HG02938 (cell line): Measurements from ENCODE around the gene GPR183.

ENCODE experiments used
- ATAC-seq: cut with Tn5 transposase; IDR thresholded peaks from one replicate; pipeline ENCODE4 v1.9.1; 2021; ENCODE audit warnings: mild to moderate bottlenecking, moderate library complexity; ENCODE audit not compliant: unreplicated experiment

The GPR183 gene

GRCh38 chr13:99339736-99340397 is 32.7 kb upstream of the GPR183 start:
- no peak for ATAC-seq

GRCh38 chr13:99339230-99339721 is 32.1 kb upstream of the GPR183 start:
- no peak for ATAC-seq

- ATAC-seq = no peak
Observed at GRCh38 chr13:99335603-99336002, 28.4 kb upstream of the GPR183 start.

- no peak for ATAC-seq
Observed at GRCh38 chr13:99335087-99335486, 27.9 kb upstream of the GPR183 start.

GRCh38 chr13:99334221-99334620 is 27.0 kb upstream of the GPR183 start:
- no peak for ATAC-seq

GRCh38 chr13:99332456-99332855 is 25.3 kb upstream of the GPR183 start:
- no peak for ATAC-seq

- ATAC-seq = peak; percentile 79
Observed at GRCh38 chr13:99331881-99332293, 24.7 kb upstream of the GPR183 start.

GRCh38 chr13:99330942-99331341 is 23.7 kb upstream of the GPR183 start:
- no peak for ATAC-seq

- ATAC-seq = no peak
Observed at GRCh38 chr13:99329477-99329876, 22.3 kb upstream of the GPR183 start.

- no peak for ATAC-seq
Observed at GRCh38 chr13:99327761-99328160, 20.6 kb upstream of the GPR183 start.

- no peak for ATAC-seq
Observed at GRCh38 chr13:99327126-99327525, 19.9 kb upstream of the GPR183 start.

GRCh38 chr13:99326012-99326411 is 18.8 kb upstream of the GPR183 start:
- ATAC-seq = no peak

- ATAC-seq = no peak
Observed at GRCh38 chr13:99323488-99323887, 16.3 kb upstream of the GPR183 start.

GRCh38 chr13:99322297-99323103 is 15.3 kb upstream of the GPR183 start:
- peak; percentile 85 for ATAC-seq

GRCh38 chr13:99321709-99322108 is 14.5 kb upstream of the GPR183 start:
- no peak for ATAC-seq

- ATAC-seq = no peak
Observed at GRCh38 chr13:99320693-99321481, 13.7 kb upstream of the GPR183 start.

GRCh38 chr13:99316657-99317256 is 9.6 kb upstream of the GPR183 start:
- ATAC-seq = no peak

GRCh38 chr13:99316224-99316623 is 9.0 kb upstream of the GPR183 start:
- ATAC-seq = no peak

- ATAC-seq = no peak
Observed at GRCh38 chr13:99315186-99315585, 8.0 kb upstream of the GPR183 start.

GRCh38 chr13:99314640-99315176 is 7.5 kb upstream of the GPR183 start:
- ATAC-seq = no peak

- ATAC-seq = no peak
Observed at GRCh38 chr13:99313941-99314340, 6.7 kb upstream of the GPR183 start.
